IPS DF 4.7 (cell line): ENCODE data around the gene ADIRF.
"Not testable (repeated sequence)": the region's sequence is repeated elsewhere in the genome, so short reads cannot be mapped to it uniquely, and the experiment has no call there.

Experiments used
- DNase-seq: peaks from one replicate; pipeline ENCODE4 v3.0.0-alpha.2; 2013; ENCODE audit warnings: low spot score; ENCODE audit errors: extremely low read depth

ADIRF gene

GRCh38 chr10:87019504-87019903 lies 51.2 kb downstream of the ADIRF start:
- DNase-seq: not testable (repeated sequence)

GRCh38 chr10:87020056-87020455 lies 51.8 kb downstream of the ADIRF start, which contains the start of gene FAM25A:
FAM25A (plus strand) TSS chr10:87020294; CDS start chr10:87020325, 31 bp downstream.
- DNase-seq: not testable (repeated sequence)
